Kidney glomerular epithelial cell (primary cell): ENCODE measurements around the gene CDC25A.

ENCODE experiments used
- DNase-seq: peaks from one replicate; lab custom pipeline; 2025; lab: John Stamatoyannopoulos, UW

The CDC25A gene

DNA sequence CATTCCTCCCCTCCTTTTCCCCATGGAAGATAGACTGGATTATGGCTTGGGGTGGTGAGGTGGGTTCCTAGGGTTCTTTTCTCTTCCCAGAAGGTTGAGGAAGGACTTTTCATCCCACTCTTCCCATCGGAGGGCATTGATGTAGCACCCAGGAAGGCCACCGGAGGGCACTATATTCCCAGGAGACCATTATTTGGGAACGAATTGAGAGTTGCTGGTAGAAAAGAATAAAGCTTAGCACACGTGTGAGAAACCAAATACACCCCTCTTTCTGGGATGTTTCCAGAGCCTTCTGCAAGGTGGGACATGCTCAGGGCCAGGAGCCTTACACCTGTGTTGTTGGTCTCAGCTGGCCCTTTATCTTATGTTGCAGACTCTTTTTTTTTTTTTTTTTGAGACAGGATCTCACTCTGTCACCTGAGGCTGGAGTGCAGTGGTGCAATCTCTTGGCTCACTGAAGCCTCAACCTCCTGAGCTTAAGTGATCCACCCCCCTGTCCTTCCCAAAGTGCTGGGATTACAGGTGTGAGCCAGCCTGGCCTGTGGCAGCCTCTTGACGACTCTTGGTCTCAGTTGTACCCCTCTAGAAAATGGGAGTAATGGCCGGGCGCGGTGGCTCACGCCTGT lies 6.3 kb upstream of the CDC25A start:
- peak; percentile 53 for DNase-seq

DNA sequence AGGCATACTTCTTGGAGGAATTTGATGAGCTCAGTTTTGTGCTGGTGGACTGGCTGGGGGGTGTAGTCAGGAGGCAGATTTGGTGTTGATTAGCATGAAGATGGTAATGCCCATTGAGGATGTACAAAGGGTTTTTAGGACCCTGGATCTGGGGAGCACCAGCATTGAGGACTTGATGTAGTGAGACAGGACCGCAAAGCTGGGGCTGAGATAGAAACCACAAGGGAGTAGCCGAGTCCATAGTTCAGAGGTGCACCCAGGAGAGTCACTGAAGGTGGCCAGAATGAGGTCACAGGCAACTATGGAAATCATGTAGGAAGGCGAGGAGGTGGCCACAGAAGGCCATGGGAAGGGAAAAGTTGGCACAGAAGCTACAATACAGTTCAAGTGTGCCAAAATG lies 2.7 kb upstream of the CDC25A start:
- no peak for DNase-seq

DNA sequence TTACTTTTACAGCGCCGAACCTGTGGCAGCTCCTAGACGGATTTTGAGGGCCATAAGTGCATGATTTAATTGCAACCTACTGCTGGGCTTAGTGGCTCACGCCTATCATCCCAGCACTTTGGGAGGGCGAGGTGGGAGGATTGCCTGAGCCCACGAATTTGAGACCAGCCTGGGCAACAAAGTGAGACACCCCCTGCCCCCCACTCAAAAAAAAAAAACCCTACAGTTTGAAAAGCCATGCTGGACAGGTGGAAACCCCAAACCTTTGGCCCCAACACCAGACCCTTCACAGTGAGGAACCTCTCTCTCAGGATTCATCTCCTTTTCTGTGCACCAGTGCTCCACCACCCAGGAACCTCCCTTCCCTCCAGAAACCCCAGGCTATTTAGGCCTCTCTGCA lies 1.1 kb upstream of the CDC25A start:
- DNase-seq, result no peak

DNA sequence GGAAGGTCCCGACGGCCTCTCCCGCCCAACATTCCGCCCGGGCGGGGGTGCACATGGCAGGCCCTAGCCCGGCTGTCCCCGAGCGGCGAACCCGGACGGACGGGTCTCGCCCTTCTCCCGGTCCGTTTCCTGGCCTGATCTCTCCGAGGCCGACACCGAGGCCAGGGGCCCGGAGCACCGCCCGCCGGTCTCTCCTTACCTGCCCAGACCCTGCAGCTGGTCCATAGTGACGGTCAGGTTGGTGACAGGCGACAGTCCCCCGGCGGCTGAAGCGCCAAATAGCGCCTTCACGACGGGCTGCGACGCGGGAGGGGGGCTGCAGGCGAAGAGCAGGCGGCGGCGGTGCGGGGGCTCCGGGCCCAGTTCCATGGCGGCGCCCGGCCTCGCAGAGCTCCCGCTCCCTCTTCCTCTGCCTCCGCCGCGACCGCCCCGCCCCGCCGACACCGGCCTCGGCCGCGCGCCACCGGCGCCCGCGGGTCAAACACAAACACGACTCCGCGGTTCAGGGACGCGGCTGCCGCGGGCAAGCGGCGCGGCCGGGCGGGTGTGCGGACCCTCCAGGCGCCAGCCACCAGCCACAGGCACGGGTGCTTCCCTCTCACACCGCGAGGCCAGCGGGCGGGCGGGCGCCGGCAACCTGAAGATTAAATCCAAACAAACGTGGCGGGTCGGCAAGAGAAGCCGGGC lies 495 bp downstream of the CDC25A start:
- DNase-seq, result no peak

DNA sequence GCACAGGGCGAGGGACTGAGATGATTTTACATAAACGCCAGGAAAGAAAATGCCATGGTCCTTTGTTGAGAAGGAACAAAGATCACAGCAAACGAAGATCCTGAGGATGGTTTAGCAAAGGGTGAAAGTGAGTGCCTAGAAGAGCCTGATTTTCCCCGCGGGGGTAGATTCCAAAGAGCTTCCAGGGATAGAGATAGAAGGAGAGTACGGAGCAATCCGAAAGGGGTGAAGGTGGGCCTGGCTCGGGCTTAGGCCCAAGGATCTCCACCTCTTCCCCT lies 977 bp downstream of the CDC25A start:
- DNase-seq, result no peak

DNA sequence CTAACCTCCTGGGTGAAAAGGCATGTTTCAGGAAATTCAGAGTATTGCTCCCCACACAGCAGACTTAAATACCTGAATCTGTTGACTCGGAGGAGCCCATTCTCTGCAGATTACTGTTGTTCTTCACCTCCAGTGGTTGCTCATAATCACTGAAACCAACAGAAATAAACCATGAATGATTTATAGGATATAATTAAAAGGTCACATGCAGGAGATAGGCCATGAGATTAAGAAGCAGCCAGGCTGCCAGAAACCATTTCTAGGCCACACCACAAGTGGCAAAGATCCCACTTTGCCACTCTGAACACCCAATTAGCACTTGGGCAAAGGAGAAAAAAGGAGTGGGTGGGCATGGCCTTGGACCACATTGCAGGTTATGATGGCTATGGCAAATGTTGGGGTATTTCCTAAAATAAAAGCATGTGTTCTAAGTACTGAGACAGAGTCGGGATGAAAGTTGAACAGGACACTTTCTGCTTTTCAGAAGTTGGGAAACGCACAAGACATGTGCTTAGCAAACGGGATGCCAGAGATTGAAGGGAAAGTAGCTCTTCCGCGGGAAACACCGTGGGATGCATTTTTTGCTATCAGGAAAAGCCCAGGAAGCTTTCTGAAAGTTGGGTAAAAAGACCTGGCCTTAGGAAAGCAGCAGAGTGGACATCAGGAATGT lies 1.5 kb downstream of the CDC25A start:
- DNase-seq, result no peak

DNA sequence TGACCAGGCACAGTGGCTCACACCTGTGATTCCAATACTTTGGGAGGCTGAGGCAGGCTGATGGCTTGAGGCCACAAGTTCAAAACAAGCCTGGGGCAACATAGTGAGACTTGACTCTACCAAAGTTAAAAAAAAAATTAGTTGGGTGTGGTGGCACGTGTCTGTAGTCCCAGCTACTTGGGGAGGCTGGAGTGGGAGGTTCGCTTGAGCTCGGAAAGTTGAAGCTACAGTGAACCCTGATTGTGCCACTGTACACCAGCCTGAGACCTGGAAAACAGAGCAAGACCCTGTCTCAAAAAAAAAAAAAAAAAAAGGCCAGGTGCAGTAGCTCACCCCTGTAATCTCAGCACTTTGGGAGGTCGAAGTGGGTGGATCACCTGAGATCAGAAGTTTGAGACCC lies 3.1 kb downstream of the CDC25A start:
- DNase-seq, result no peak

DNA sequence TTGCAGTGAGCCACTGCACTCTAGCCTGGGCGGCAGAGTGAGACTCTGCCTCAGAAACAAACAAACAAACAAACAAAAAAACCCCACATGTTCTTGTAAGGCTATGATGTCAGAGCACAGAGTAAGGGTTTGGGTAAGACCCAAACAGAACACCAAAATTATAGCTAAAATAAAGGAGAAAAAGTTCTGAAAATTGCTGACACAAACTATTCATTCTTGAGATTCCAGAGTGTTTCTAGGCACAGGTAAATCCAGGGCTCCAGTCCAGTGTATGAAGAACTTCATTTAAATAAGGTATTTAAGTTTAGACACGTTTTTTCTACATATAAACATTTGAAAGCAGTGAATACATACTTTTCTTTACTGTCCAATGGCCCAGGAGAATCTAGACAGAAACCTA lies 3.9 kb downstream of the CDC25A start:
- DNase-seq, result no peak

DNA sequence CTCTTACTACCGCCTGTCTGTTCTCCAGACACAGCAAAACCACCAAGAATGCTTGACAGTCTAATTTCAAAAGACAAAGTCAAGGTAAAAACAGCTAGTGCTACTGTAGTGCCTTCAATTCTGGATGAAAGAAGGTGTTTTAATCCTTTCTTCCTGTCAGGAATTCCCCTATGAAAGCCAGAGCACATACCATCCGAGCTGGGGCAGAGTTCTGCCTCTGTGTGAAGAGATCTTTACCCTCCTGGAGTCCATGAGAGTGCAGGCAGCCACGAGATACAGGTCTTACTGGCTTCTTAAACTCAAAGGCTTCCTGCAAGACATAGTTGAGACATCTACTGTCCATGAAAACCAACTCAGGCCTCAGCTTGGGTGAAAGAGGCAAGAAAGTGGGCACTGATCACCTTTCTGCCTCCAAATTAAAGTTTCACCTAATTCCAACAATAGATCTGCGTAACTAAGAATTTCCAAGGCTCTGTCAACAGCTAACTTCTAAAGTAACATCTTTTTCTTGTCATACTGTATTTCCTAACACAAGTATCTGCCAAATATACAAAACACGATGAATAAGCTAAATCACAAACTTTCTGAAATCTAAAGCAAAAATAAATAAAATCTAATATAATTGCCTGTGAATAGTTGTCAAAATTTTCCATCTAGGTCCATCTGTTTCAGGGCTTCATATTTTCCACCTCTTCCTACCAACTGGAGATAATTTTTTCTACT lies 7.5 kb downstream of the CDC25A start:
- no peak for DNase-seq

DNA sequence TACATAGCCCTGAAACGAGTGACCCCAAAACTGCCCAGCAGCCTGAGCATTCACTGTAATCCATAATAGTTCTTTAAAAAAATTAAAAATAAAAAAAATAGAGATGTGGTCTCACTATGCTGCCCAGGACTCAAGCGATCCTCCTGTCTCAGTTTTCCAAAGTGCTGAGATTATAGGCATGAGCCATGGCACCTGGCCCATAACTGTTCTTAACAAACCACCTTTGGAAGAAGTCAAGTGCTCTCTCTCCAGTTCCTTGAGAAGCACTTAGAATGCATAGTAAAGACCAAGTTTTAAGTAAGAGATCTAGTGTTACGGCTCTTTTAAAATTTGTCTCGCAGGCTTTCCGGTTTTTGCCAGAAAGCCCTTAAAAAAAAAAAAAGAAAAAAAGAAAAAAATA lies 8.2 kb downstream of the CDC25A start:
- DNase-seq, result no peak

DNA sequence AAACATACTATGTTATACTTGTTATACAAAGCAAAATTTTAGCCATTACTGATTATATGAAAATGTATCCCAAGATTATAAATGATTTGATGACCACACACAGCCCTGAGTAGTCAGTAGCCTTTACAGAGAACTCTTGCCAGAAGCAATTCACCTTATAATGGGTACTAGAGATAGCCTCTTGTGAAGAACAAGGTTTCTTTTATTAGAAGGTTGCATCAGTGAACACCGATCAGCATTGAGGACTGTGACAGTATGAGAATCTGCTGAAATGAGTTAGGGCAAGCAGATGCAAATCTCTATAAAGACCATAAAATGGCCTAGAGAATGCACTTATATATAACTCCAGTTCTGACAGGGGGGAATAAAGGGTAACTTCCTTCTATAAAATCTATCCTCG lies 10.1 kb downstream of the CDC25A start:
- DNase-seq, result no peak

DNA sequence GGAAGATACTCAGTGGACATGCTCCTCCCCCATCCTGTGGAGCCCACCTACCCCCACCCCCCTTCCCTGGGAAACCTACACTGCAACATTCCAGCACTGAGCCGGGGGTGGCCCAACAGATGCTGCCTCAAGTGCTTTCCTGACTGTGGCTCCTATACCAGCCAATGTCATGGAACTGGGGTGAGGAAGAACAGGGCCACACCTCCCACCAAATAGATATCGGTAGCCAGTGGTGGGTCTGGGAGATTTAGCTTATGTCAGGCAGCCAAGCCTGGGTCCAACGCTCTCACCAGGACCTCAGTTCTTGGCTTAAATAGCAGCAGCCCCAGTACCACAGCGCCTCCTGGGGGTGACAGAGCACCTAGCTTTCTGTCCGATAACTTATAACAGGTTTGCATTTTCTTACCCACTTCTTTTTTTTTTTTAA lies 30.3 kb downstream of the CDC25A start:
- peak; percentile 8 for DNase-seq

DNA sequence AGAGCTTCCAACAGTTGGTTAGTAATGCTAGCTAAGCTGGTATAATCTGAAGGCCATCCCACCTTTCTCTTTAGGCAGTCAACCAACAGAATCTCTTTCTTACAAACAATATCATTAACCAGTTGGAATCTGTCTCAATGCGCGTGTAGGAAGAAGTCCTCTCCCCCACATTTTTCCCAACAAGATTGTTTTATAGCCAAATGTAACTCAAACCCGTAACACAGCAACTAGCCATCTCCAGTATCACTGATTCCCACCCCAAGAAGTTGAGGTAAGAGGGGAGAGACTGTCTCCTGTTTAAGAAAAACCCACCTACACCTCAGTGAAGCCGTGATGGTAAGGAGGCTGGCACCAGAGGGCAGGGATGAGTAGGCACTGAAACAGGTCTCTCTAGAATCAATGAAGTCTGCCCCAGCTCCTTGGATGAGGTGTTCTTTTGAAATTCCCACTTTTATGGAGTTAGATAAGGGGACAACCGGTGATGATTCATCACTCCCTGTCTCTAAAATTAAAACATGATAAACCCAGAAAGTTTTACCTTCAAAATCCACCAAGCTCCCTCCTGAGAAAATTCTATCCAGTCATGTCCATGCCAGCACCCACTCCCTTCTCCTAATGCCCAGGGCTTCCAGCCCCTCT lies 30.9 kb downstream of the CDC25A start:
- DNase-seq, result peak; percentile 56

DNA sequence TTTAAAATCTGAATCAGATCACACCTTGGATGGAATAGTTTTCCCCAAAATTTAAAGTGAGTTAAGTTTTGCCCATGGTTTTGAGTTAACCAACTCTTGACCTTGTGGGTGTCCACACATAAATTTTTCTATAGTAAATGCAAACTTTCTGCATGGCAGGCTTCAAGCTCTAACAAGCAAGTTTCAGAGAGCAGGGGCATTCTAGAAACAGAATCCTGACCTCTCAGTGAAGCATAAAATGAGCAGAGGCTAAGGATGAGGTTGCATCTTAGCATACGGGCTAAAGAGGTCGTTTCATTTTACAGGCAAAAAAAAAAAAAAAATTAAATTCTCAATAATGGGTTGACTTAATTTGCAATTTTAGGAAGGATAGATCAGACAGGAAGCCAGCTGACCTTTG lies 32.1 kb downstream of the CDC25A start:
- DNase-seq, result no peak

DNA sequence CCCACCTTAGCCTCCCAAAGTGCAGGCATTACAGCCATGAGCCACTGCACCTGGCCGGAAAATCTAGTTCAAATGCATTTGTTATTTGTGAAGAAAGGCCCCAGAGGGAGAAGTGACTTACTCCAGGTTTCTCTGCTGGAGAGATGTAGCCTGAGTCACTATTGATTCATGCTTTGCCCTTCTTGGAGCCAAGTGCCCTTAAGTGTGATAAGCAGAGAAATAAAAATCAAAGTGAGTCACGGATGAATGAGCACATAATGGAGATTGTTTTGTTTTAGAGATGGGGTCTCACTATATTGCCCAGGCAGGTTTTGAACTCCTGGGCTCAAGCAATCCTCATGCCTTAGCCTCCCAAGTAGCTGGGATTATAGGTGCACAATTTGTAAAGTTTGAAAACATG lies 33.1 kb downstream of the CDC25A start:
- DNase-seq, result peak; percentile 74

DNA sequence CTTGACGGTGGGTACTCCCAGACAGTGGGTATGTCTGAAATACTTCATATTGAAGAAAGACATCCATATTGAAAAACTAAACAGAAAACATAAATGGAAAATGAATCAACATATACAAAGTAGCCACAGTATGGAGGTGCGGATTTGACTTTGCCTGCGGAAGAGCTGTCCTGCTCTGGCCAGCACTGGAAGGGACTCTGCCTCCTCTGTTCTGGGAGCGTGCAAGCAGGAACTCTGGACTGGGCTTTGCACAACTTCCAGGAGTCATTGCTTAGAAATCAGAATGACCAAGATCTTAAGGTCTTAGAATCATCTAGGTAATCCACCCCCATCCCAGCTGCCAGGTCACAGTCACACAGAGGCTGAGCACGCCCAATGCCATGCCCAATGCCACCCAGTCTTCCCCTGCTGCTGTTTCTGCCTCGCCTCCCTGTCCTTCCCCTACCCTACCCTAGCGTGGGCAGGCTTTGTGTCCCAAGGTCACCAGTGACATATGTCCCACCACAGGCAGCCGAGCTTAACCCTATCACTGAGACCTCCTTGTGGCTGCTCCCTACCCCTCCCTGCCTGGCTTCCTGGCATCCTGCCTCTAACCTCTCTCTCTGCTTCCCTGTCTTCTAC lies 36.3 kb downstream of the CDC25A start:
- no peak for DNase-seq

DNA sequence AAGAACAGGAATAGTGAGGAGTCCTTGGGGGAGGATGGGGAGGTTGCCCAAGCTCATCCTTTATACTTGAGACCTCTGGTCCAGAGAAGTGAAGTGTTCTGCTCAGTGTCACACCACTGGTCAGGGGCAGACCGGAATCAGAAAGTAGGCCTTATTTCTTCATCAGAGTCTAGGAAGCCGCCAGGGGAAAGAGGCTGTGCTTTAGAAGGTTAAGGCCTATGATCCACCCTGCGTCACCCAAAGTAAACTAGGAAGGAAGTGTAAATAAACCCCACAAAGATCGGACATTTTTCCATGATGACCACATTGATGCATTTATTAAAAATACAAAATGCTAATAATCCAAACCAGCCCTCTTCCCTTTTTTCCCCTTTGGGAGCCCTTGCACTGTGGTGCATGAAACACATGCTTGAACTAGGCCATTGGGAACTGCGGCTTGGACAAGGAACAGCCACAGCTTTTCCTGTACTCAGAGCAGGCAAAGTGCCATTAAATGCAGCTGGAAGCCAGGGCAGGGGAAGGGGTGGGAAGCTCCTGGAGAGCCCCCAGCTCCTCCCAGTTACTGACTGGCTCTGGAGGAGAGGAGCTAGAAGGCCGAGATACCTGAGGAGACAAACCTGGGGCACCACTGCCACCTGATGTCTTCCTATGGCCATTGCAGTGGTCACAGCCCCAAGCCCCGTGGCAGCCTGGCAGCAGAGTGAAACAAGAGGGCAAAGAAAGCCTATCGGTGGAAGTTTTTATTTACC lies 37.0 kb downstream of the CDC25A start:
- peak; percentile 65 for DNase-seq

DNA sequence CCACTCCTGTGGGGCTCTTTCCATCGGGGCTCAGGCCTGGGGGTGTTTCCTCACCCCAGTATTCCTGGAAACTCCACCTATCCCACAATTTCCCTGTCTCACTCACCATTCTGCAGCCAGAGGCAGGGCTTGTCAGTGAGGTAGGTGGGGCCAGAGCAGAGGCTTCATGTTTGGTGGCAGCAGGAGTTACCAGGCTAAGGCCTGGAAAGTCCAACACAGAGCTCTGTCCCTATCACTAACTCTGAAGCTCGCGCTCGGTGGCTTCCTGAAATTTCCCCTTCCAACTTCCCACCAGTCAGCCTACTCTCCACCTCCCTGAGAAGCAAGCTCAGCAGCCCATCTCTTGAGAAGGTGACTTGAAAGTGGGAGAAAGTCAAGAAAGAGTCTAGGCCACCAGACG lies 44.2 kb downstream of the CDC25A start:
- no peak for DNase-seq

DNA sequence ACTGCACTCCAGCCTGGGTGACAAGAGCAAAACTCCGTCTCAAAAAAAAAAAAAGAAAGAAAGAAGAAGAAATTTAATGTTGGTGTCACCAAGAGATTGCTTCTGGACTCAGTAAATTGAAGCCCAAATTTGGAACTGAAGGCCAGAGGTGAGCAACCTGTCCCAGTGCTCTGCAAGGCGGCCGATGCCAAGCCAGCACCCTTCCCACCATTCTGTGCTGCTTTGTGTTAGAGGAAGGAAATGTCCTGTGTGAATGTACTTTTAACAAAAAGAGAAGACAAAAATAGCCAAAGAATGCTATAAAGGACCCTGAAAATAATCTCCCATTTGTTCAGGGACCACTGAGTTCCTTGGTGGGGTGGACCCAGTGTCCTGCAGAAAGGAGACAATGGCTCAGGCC lies 44.6 kb downstream of the CDC25A start:
- no peak for DNase-seq

DNA sequence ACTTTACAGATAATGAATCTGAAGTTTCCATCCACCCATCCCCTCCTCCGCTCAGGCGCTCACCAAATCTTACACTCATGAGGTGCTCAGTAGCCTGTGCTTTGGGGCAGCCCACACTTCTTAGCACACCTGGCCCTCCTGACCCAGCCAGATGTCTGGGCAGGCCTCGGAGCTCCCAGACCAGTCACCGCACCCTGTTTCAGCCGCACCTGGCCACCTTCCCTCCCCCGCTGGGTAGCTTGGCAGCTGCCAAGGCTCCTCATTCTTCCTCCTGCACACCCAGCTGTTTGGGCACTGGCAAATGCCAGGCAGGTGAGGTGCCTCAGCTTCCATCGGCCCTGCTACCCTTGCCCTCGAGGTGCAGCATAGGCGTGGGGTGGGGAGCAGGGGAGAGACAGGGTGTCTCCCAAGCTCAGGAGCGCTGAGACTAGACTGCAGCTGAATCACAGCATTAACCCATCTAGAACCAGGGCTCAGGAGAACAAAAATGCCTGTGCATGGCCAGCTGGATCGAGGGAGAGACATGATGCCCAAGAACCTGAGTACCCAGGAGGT lies 45.8 kb downstream of the CDC25A start:
- no peak for DNase-seq

DNA sequence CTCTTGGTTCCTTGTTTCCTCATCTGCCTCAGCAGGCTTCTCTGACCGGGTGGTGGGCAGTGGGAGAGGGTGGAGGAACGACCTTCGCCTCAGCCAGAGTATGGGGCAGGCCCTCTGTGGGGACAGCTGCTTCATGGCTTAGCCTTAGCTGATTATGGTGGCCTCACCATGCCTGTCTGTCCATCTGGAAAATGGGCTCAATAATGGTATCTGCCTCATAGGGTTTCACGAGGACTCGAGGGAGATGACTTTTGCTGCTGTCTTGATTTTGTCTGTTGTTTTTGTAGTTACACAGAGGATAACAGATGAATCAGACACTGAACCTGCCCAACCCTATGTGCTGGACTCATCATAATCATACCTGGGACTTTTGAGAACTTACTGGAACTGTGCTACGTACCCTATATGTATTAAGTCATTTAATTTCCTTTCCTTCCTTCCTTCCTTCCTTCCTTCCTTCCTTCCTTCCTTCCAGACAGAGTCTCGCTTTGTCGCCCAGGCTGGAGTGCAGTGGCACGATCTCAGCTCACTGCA lies 46.5 kb downstream of the CDC25A start:
- no peak for DNase-seq
